GM12892 (cell line): ENCODE measurements around the gene DLK2.

ENCODE experiments used
- DNase-seq: peaks from one replicate; pipeline ENCODE4 v3.0.0; 2011; ENCODE audit not compliant: insufficient read length
- FAIRE-seq: peaks from 2 replicates; lab custom pipeline; 2011; peaks lifted over from hg19 to GRCh38; lab: Jason Lieb, UNC
- POLR2A ChIP-seq: IDR thresholded peaks from 2 replicates; pipeline ENCODE4 v1.6.1; 2011; ENCODE audit warnings: low read depth, low read length, control low read depth
- POLR2AphosphoS5 ChIP-seq: IDR thresholded peaks from 2 replicates; pipeline ENCODE4 v1.6.1; 2011; ENCODE audit warnings: low read depth, low read length, control low read depth
- TAF1 ChIP-seq: IDR thresholded peaks from 2 replicates; pipeline ENCODE4 v1.6.1; 2011; ENCODE audit warnings: low read depth, mild to moderate bottlenecking, control low read depth, low read length, borderline replicate concordance

The DLK2 gene

DNA sequence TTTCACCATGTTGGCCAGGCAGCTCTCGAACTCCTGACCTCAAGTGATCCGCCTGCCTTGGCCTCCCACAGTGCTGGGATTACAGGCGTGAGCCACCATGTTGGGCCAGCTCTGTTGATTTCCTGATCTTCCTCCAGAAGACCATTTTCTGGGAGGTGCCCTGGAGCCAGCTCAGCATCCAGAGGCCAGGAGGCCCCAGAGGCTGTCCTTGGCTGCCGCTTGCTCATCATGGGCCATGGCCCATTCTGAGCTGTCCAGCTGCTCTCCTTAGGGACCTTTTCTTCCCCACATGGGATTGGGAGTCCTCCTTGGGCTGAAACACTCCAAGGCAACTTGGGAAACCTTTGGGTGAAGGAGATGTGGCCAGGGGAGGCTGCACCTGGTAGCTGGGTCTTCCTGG is 39.4 kb upstream of the DLK2 start:
- FAIRE-seq (no peak), DNase-seq (no peak)
- no peak for TF ChIP-seq POLR2AphosphoS5
- no peak for TF ChIP-seq TAF1
- TF ChIP-seq POLR2A, result no peak

DNA sequence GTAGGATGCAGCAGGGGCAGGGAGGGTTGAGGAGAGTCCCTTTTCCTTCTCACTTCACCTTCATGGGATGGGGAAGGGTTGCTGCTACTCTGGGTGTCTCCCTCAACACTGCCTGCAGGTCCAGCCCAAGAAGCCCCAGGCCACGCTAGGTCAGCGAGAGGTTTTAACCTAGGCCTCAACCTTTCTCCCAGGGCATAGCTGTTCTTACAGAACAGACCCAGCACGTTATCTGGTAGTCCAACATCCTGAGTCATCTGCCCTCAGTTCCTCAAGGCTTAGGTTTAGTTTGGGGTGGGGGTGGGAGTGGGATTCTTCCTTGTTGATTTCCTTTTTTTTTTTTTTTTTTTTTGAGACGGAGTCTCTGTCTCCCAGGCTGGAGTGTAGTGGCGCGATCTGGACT is 39.0 kb upstream of the DLK2 start:
- FAIRE-seq (no peak), DNase-seq (no peak)
- no peak for TF ChIP-seq POLR2A
- no peak for TF ChIP-seq POLR2AphosphoS5
- TF ChIP-seq TAF1, result no peak

DNA sequence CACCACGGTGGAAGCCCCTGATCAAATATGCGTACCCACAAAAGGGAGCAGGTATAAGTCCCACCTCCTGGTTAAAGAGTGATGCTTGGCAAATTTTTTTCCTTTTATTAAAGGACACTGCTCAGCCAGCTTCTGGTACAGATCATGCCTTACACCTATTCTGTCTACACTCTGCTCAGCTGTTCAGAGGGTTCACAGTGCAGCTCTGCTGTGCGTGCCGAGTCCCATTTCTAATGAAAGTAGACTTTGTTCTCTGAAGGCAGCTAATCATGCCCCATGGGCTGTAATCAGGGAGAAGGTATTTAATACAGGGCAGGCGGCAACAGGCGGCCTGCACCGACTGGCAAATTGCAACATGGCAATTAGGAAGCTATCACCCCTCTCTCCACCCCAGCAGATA is 38.5 kb upstream of the DLK2 start:
- FAIRE-seq (no peak), DNase-seq (no peak)
- TF ChIP-seq POLR2AphosphoS5, result no peak
- no peak for TF ChIP-seq TAF1
- TF ChIP-seq POLR2A, result no peak

DNA sequence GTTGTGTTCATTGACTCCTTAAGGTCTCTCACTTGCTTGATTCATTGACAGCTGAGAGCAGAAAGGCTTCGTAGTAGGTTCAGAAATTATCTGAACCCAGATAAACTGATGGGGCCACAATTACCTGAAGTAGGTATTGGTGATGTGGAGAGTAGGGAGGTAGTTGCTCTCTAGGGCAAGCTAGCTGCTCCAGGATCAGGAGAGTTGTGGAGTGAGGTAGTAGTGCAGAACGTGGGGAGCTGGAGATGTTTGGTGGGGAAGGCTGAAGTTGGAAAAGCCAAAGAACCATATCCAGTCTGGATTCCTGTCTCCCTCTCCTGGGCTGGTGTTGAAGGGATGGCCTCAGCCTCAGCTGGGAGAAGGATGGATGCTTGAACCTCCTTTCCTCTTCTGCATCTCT is 37.9 kb upstream of the DLK2 start:
- TF ChIP-seq TAF1, result no peak
- FAIRE-seq (no peak), DNase-seq (no peak)

DNA sequence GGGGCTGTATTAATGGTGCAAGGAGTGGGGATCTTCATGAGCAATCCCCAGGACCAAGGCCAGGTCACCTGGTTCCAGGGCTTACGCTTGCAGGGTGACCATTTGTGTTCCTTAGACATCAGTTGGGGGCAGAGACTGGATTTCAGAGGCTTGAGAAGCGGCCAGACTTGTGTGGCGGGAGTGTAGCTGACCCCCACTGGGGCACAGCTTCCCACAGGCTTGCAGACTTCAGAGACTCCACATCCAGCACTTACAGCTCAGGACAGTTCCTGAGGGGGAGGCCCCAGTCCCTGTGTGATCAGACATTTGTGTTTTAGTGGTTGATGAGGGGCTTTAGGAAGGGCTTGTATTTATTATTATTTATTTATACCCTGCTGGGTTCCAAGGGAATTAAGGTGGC is 37.3 kb upstream of the DLK2 start:
- TF ChIP-seq POLR2A, result no peak
- TF ChIP-seq POLR2AphosphoS5, result no peak
- TF ChIP-seq TAF1, result no peak
- DNase-seq (no peak), FAIRE-seq (no peak)

DNA sequence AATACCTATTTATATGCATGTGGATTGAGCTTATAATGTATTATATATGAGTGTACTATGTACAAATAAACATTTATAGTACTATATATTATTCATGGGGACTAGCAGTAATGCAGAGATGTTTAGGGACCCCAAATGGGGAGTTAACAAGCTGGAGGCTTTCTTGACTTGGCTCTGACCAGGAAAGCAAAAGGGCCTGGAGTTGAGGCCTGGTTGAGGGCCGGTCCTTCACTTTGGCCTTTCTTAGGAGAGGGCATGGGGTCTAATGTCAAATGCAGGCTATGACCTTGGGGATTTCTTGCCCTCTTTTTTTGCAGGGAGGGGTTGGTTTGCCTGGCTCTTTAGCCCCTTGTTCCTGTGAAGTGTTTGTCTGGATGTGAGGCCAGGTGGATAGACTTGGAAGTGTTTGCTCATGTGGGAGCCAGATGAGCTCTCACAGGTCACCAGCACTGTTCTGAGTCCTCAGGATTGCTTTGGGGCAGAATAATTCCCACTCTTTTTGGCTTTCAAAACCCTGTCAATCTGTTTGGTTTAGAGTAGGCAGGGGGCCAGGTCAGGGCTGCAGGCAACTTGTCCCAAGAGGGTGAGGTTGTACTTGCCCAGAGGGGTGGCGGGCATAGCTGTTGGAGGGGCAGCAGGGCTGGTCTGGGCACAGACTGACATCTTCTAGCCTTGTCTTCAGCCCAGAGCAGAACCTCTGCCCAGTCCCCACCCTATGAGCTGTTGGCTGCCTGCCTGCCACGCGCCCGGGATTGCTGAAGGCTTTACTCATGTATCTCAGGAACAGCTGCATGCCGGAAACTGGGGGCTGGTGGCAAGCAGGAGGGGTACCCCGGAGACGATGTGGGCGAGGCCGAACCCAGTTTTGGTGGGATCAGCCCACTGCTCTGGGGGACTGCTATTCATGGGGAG is 36.7 kb upstream of the DLK2 start:
- DNase-seq, result no peak
- TF ChIP-seq POLR2A (no peak), TAF1 (no peak), POLR2AphosphoS5 (no peak)
- no peak for FAIRE-seq

DNA sequence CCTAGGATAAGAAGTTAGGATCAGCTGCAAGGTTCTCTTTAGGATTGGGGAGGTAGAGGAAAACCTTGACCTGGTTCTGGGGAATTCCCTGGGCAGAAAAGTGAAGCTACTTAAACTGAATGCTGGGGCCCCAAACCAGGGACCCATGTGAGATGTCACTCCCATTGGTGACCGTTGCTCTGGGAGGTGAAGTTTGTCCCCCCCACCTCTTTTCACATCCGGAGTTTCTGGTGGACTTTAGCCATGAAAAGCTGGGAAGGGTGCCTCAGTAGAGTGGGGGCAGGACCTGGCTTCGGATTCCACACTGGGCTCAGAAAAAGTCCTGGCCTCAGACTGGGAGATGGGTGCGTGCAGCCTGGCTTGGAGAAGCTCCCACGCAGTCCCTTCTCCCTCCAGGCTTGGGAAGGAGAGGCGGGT is 35.2 kb upstream of the DLK2 start:
- FAIRE-seq, result no peak
- TF ChIP-seq POLR2A (no peak), POLR2AphosphoS5 (no peak), TAF1 (no peak)
- no peak for DNase-seq

DNA sequence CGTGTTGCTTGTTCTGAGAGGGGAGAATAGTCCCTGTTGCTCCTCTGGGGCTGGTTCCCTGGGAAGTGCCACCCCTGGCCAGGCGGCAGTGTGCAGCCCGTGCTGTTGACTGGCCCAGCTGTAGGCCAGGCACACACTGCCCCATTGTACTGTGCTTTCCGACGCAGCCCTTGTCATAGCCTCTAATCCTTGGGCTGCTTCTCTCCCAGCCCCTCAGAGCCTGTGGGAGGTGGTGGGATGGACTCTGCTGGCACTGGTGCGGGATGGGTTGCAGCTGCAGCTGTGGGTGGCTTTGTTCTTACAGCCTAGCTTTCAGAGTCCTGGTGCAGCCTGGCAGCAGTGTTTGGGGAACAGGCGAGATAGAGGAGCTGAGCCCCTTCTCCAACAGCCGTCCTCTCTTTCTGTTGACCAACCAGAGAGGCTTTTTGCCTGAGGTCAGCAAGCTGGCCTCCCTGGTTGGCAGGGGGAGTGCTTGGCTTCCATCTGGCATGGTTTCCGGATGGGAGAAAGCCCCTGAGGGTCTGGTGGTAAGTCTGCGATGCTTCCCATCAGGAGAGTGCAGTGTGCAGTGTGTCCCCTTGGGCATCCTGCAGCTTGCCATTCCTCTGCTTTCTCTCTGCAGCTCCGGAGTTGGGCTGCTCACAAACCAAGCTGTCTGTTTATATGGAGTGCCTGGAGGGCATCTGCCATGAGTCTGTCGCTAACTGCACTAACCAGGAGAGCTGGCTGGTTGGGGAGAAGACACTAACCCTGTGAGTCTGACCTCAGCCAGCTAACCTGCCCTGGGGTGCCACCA is 34.1 kb upstream of the DLK2 start:
- DNase-seq, result no peak
- TF ChIP-seq POLR2A, result no peak
- TF ChIP-seq POLR2AphosphoS5, result no peak
- TF ChIP-seq TAF1, result no peak
- no peak for FAIRE-seq

DNA sequence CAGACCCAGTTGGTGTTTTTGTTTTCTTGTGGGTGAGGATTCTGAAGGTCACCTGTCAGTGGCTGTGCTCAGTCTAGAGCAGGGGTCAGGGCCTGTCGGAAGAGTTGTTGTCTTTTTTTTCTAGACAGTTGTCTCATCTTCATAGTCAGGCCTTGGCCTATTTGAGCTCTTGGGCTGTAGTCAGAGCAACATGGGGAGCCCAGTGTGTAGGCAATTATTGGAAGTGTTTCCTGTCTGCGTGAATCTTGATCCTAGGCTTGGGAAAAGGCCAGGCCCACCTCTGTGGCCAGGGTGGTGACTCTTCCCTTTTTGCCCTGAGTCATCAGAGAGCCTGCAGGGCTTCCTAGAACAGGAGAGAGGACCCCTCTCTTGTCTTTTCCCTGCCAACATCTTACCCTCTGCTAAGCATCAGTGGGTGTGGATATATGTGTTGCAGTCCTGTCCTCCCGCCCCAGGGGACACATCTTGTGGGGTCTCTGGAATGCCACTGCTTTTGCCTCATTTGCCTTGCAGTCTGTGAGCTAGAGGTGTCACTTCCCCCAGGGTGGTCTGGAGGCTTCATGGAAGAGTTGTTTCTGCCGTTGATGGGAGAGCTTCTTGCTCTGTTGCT is 33.4 kb upstream of the DLK2 start:
- DNase-seq (no peak), FAIRE-seq (no peak)
- TF ChIP-seq POLR2A (no peak), POLR2AphosphoS5 (no peak), TAF1 (no peak)

DNA sequence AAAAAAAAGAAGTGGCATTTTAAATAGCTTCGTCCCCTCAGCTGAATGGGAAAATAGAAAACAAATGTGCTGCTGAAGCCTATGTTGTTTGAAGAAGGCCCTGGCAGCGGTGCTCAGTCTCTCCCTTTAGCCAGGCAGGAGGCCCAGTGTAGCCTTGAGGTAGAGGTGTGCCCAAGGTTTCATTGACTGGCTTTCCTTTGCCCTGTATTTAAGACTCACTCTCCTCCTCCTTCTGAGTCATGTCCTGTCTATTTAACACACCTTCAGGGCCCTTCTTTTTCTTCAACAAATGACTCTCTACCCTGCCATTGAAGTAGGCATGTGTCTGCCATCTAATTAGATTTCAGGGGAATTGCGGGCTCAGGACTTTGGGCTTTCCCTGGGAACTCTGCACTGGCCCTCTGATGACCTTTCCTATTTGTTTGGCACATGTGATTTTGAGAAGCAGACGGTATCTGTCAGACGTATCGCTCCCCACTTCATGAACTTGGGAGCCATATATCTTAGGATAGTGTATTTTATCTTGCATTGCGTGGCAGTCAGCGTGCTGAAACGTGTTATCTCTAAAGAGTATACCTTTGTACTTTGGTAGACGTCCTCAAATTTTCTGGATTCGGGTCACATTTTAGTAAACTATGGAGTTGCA is 26.4 kb upstream of the DLK2 start:
- no peak for TF ChIP-seq POLR2AphosphoS5
- no peak for TF ChIP-seq POLR2A
- TF ChIP-seq TAF1, result no peak
- FAIRE-seq, result no peak

DNA sequence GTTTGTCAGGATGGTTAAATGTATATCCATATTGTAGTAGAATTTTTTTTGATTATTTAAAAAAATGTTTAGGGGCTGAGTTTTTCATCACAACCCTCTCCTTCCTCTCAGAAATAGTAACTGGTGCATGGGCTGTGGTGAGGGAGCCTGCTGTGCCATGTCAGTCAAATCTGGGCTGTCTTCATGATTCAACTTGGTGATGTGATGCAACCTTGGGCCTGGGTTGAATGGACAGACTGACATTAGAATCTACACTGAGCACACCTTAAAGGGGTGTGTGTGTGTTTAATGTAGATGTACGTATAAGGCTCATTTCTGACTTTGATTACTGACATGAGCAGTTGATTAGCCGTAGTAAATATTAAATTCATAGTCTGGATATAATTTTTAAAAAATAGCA is 25.7 kb upstream of the DLK2 start:
- no peak for DNase-seq
- TF ChIP-seq POLR2A, result no peak
- TF ChIP-seq TAF1, result no peak
- TF ChIP-seq POLR2AphosphoS5, result no peak
- FAIRE-seq, result no peak

More for the DNA sequence above, 26.4 kb upstream of the DLK2 start:
- no peak for DNase-seq
